SJCRH30 (cell line): ENCODE measurements around the gene ZNF132. TPM values are rescaled to one million over a fixed set of nuclear protein-coding genes. Genes with fewer than 3 reads are reported as not detected.
"Not testable (repeated sequence)": the region's sequence is repeated elsewhere in the genome, so short reads cannot be mapped to it uniquely, and the experiment has no call there.

Experiments used
- DNase-seq, 2 experiments: peaks; one replicate each; pipeline ENCODE4 v3.0.0-alpha.2; 2015 to 2020
- H3K27ac ChIP-seq: fragments of 250-450 bp; sonication (Bioruptor Pico); 2 replicates; pipeline ENCODE4 v1.5.1; 2020; ENCODE audit warnings: mild to moderate bottlenecking, moderate library complexity
- H3K27me3 ChIP-seq: fragments of 250-450 bp; sonication (Bioruptor Pico); 2 replicates; pipeline ENCODE4 v1.5.1; 2020; ENCODE audit warnings: mild to moderate bottlenecking, moderate library complexity
- H3K36me3 ChIP-seq: fragments of 250-450 bp; sonication (Bioruptor Pico); 2 replicates; pipeline ENCODE4 v1.5.1; 2020; ENCODE audit warnings: mild to moderate bottlenecking, moderate library complexity
- H3K4me1 ChIP-seq: fragments of 250-450 bp; sonication (Bioruptor Pico); 2 replicates; pipeline ENCODE4 v1.5.1; 2020; ENCODE audit warnings: mild to moderate bottlenecking, moderate library complexity
- H3K4me3 ChIP-seq: fragments of 250-450 bp; sonication (Bioruptor Pico); 2 replicates; pipeline ENCODE4 v1.5.1; 2020; ENCODE audit warnings: mild to moderate bottlenecking, moderate library complexity
- H3K9me3 ChIP-seq: fragments of 250-450 bp; sonication (Bioruptor Pico); replicated peaks from 2 replicates; pipeline ENCODE4 v1.5.1; 2020; ENCODE audit warnings: mild to moderate bottlenecking, moderate library complexity
- total RNA-seq: library from RNA; depleted of rRNA; stranded (reverse); fragments of >200 nt; shearing (Covaris generic); gene quantifications from 2 replicates; pipeline ENCODE4 v1.2.3, GENCODE V29; 2014; rRNA removed

Gene ZNF132
- total RNA-seq, result not detected in 2 replicates

DNA sequence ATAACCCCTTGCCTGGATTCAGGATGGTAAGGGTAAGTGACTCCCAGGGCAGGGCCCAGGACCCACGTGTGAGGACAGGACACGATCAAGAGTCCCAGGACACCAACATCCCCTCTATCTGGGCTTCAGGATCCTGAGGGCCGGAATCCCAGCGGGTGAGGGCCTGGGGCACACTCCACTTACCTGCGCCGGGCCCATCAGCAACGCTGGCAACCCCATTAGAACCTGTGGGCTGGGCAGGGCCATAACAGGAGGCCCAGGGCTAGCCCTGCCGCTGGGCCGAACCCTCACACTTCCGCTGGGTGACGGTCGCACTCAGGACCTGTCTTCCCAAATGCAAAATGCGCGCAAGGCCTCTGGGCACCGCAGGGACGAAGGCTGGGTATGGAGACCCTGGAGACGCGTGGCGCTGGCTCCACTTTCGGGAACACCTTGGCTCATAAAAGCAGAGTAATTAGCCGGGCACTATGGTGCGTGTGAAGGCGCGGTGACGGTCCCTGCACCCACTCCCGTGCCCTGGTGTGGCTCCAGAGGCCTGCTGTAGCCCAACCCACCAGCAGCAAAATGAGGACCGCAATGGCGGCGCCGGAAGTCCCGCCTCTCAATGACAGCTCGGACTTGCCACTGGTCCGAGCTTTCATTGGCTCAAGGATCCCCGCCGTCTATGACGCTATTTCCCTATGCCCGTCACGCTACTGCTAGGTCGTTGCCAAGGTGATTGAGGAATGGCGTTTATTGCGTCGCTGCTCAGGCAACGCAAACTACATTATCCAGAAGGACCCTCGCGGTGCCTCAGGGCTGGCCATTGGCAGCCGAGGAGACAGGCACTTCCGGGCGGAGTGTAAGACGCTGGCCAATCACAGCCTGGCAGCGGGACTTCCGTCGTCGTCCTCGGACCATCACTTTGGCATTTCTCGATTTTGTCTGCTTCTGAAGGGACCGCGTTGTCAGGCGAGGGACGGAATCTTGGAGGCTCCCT is at the start of gene ZNF132:
TSS of gene ZNF132 (minus strand) at position 578 of the 979 bp plus-strand sequence. CDS start at position 246, 332 bp downstream.
- Histone ChIP-seq H3K27me3 (no peaks in the 10 kb centered on the region), H3K9me3 (no peaks in the 10 kb centered on the region), H3K36me3 (no peaks in the 10 kb centered on the region), H3K27ac (no peak within 1 kb of the TSS), H3K4me3 (no peak within 1 kb of the TSS), H3K4me1 (no peaks in the 10 kb centered on the region)
- DNase-seq, result no peak

DNA sequence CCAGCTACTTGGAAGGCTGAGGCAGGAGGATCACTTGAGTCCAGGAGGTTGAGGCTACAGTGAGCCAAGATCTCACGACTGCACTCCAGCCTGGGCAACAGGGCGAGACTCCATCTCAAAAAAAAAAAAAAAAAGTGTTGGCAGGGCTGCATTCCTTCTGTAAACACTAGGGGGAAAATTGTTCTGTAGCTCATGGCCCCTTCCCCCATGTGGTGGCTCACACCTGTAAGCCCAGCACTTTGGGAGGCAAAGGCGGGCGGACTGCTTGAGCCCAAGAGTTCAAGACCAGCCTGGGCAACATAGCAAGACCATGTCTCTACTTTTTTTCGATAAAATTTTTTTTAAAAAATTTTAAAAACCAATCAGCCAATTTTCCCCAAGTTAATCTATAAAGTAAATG is 44.4 kb upstream of the ZNF132 start:
- H3K27ac ChIP-seq, H3K27me3 ChIP-seq, H3K36me3 ChIP-seq, H3K4me3 ChIP-seq, H3K4me1 ChIP-seq, DNase-seq, H3K9me3 ChIP-seq: not testable (repeated sequence)

DNA sequence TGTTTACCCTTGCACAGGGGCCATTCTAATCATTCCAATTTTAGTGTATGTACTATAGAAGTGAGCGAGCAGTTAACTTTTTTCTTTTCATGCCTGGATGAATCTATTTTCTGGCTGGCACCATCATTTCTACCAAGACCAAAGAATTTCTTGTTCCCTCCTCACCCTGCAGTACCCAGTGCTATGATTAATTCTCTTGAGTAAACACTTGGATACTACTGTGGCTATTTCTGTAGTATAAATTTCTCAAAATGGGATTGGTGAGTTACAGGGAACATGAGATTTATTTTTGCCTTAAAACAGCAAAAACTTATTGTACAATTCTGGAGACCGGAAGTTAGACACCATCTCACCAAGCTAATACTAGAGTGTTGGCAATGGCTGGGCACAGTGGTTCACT is 43.8 kb upstream of the ZNF132 start:
- Histone ChIP-seq H3K27me3 (no peaks in the 10 kb centered on the region), H3K9me3 (no peaks in the 10 kb centered on the region), H3K4me3 (no peak overlapping the region), H3K36me3 (no peaks in the 10 kb centered on the region), H3K4me1 (no peaks in the 10 kb centered on the region), H3K27ac (no peak overlapping the region)
- DNase-seq, result no peak

DNA sequence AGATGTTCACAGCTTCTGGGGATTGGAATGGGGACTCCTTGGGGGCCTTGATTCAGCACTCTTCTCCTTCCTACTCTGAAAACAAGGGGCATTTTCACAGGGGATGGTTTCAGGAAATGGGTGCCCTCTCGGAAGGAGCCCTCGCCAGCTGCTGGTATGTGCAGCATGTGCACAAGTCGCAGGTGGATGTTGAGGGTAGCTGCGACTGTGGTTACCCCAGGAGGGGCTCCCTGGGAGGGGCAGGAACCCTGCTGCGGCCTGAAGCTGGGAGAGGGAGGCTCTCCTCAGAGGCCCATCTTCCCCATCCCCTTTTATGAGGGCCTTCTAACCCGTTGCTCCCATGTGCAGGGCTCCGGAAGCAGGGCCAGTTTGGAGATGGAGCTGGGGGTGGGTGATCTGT is 42.4 kb upstream of the ZNF132 start:
- Histone ChIP-seq H3K36me3 (no peaks in the 10 kb centered on the region), H3K4me1 (no peaks in the 10 kb centered on the region), H3K9me3 (no peaks in the 10 kb centered on the region), H3K27ac (no peak overlapping the region), H3K4me3 (no peak overlapping the region), H3K27me3 (no peaks in the 10 kb centered on the region)
- DNase-seq, result no peak

DNA sequence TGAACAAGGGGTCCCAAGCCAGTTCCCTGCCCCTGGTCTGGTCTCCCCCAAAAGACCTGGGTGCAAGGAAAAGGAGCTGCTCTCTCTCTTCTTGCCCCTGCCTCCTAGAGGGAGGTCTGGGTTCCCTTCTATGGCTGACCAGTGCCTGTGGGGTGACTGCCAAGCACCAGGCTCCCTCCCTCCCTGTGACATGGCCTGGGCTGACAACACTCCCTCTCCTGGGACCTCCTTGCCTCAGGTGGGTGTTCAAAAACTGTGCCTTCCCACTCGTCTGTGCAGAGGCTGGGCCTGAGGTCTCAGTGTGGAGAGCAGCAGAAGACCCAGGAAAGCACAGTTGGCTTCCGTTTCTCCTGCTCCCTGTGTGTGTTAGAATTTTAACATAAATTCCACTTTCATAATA is 40.9 kb upstream of the ZNF132 start:
- Histone ChIP-seq H3K4me3 (no peak overlapping the region), H3K27me3 (no peaks in the 10 kb centered on the region), H3K9me3 (no peaks in the 10 kb centered on the region), H3K36me3 (no peaks in the 10 kb centered on the region), H3K27ac (no peak overlapping the region), H3K4me1 (0 out of 2 replicates have a peak, but pooled peaks cover 2% of the 10 kb centered on the region)
- no peak for DNase-seq

DNA sequence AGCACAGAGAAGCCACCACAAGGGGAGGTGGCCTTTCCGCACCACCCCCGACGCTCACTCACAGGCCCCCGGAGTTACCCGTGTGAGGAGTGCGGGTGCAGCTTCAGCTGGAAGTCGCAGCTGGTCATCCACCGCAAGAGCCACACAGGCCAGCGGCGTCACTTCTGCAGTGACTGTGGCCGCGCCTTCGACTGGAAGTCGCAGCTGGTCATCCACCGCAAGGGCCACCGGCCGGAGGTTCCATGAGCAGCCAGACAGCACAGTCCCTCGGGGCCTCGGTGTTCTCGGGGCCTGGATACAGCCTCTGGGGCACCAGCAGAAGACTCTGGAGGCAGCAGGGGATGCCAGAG is 40.5 kb upstream of the ZNF132 start:
- no peaks in the 10 kb centered on the region for H3K9me3 ChIP-seq
- 0 out of 2 replicates have a peak, but pooled peaks cover 2% of the 10 kb centered on the region for H3K4me1 ChIP-seq
- H3K4me3 ChIP-seq, result no peak overlapping the region
- no peak for DNase-seq
- no peaks in the 10 kb centered on the region for H3K27me3 ChIP-seq
- no peak overlapping the region for H3K27ac ChIP-seq
- H3K36me3 ChIP-seq, result no peaks in the 10 kb centered on the region

DNA sequence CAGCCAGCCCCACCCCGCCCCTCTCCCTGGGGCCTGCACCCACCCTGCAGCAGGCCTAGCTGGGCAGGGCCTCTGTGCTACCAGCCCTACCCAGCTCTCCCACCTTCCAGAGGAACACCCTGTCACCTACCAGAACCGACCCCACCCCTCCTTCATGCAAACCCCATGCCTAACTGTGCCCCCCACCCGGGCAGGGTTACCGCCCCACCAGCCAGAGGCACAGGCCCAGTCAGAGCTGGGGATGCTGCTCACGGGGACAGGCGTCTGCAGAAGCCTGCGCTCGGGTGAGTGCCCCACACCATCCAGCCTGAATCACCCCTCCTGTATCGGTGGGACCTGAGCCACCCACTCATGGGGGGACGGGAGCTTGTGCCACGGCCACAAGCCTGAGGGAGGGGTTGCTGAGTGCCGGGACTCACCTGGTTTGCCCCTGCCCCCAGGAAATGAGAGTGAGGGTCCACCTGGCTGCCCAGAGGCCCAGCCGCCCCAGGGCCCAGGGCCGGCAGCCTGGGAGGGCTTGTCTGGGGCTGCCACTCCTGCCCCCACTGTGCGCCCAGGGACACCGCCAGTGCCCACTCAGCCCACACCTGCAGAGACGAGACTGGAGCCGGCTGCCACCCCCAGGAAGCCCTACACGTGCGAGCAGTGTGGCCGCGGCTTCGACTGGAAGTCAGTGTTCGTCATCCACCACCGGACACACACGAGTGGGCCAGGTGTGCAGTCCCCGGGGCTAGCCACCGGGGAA is 40.0 kb upstream of the ZNF132 start:
- DNase-seq, result no peak
- no peaks in the 10 kb centered on the region for H3K9me3 ChIP-seq
- no peaks in the 10 kb centered on the region for H3K27me3 ChIP-seq
- H3K4me1 ChIP-seq, result 0 out of 2 replicates have a peak, but pooled peaks cover 2% of the 10 kb centered on the region
- H3K36me3 ChIP-seq, result no peaks in the 10 kb centered on the region
- H3K27ac ChIP-seq, result no peak overlapping the region
- H3K4me3 ChIP-seq, result no peak overlapping the region

DNA sequence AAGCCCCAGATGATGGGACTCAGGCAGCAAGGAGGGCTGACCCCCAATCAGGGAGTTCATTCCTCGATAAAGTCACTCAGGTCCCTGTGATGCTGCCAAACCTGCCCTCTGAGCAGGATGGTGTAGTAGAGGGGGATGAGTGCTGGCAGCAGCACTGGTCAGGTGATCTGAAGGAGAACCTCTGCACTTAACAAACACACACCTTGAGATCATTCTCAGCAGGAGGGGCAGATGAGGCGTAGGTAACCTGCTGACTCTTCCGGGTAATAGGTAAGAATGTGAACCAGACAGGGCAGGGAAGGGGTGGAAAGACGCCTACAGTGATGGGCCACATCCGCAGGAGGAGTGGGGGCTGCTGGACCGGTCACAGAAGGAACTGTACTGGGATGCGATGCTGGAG is 39.4 kb upstream of the ZNF132 start:
- H3K27me3 ChIP-seq, result no peaks in the 10 kb centered on the region
- H3K4me1 ChIP-seq, result 0 out of 2 replicates have a peak, but pooled peaks cover 2% of the 10 kb centered on the region
- no peak overlapping the region for H3K27ac ChIP-seq
- H3K9me3 ChIP-seq, result no peaks in the 10 kb centered on the region
- H3K36me3 ChIP-seq, result no peaks in the 10 kb centered on the region
- no peak for DNase-seq
- H3K4me3 ChIP-seq, result no peak overlapping the region

DNA sequence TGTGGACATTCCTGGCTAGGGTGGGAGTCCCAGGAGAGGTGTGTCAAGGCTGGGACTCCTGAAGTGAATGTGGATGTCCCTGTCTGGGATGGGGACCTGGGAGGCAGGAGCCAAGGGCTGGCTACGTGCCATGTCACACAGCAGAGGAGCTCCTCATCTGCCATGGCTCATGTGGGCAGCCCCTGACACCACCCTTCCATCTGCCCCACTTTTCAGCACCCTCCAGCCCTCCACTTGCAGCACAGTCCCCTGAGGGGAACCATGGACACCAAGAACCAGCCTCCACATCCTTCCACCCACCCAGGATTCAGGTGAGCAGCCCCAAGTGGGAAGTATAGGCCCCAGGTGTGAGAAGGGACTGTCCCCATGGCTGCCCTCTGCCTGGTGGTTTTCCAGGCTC is 37.9 kb upstream of the ZNF132 start:
- Histone ChIP-seq H3K36me3 (peaks cover 2% of the 10 kb centered on the region; the same call in 1 of the 2 replicates), H3K4me3 (no peak overlapping the region), H3K27me3 (no peaks in the 10 kb centered on the region), H3K9me3 (no peaks in the 10 kb centered on the region), H3K4me1 (0 out of 2 replicates have a peak, but pooled peaks cover 2% of the 10 kb centered on the region), H3K27ac (no peak overlapping the region)
- no peak for DNase-seq

DNA sequence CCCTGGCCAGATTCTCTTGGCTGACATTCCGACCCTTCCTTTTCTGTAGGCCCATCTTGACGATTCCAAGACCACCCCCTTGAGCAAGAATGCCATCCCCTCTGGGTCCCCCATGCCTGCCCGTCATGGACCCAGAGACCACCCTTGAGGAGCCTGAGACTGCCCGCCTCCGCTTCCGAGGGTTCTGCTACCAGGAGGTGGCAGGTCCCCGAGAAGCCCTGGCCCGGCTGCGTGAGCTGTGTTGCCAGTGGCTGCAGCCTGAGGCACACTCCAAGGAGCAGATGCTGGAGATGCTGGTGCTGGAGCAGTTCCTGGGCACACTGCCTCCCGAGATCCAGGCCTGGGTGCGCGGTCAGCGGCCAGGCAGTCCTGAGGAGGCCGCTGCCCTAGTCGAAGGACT is 37.2 kb upstream of the ZNF132 start:
- Histone ChIP-seq H3K27ac (no peak overlapping the region), H3K27me3 (no peaks in the 10 kb centered on the region)

DNA sequence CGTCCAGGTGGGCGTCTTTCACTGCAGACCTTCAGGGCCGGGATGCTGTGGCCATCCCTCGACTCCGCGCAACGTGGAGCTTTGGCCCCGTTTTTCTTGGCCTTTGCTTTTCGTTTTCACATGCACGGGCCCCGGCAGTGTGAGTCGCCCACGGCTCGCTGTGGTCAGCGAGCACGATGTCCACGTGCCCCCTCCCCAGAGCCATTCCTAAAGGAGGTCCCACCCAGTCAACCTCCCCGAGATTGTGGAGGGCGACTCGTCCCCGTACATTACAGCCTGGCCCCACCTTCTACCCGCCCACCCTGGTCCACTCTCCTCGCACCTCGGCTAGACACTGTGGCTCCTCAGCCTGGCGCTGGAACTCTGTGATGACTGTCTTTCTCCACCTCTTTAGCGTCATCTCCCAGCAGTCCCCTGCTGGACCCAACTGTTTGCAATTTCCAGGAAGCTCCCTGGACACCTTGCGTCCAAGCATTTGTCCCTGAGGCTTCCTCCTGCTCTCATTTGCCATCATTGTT is 36.6 kb upstream of the ZNF132 start:
- 0 out of 2 replicates have a peak, but pooled peaks cover 2% of the 10 kb centered on the region for H3K4me1 ChIP-seq
- DNase-seq, result peak in 1 of 2 experiments; percentile 25
- no peaks in the 10 kb centered on the region for H3K9me3 ChIP-seq
- peak overlapping the region; percentile 43 for H3K27ac ChIP-seq
- peak overlapping the region; percentile 58 for H3K4me3 ChIP-seq
- peaks cover 7% of the 10 kb centered on the region; the same call in 1 of the 2 replicates for H3K36me3 ChIP-seq
- no peaks in the 10 kb centered on the region for H3K27me3 ChIP-seq

More for the DNA sequence above, 37.2 kb upstream of the ZNF132 start:
- Histone ChIP-seq H3K9me3 (no peaks in the 10 kb centered on the region), H3K4me1 (0 out of 2 replicates have a peak, but pooled peaks cover 2% of the 10 kb centered on the region), H3K4me3 (no peak overlapping the region; the same call in 1 of the 2 replicates), H3K36me3 (peaks cover 5% of the 10 kb centered on the region; the same call in 1 of the 2 replicates)
- no peak for DNase-seq

DNA sequence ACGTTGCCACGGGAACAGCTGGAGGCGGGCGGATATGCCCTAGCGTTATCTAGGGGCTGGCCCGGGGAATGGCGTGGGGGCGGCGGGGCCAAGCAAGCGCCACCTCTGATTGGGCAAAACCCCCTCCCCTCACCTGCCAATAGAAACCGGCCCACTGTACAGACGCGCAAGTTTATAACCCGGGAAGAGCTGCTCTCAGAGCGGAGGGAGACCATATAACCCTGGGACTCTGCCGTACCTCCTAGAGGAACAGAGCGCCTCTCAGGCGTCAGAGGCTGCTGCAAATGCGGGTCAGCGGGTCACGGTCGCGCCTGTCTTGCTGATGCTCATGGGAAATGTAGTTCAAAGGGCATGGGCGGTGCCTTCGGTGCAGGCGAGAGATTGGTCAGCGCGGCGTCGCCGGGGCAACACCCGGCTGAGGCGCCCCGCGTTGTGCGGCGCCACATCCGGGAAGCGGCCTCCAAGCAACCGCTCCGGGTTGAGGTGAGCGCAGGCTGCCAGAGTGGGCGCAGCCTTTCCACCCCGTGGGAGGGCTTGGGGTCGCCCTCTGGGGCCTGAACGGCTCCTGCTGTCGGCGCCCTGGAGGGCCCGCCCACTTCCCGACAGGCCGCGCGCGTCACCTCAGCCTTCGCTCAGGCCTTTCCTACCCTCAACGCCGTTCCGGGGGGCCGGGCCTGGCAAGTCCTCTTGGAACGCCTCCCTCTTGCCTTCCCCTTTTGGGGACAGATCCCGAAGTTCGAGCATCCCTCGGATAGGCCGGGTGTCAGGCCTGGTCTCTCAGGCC is 36.0 kb upstream of the ZNF132 start, which contains the start of gene ZNF446:
TSS of gene ZNF446 (plus strand) at position 639 of the 784 bp plus-strand sequence. CDS start 867 bp downstream, outside the sequence.
- H3K27me3 ChIP-seq, result no peaks in the 10 kb centered on the region
- 0 out of 2 replicates have a peak, but pooled peaks cover 2% of the 10 kb centered on the region for H3K4me1 ChIP-seq
- H3K27ac ChIP-seq, result peak within 1 kb of the TSS; percentile 43
- H3K36me3 ChIP-seq, result peaks cover 7% of the 10 kb centered on the region; the same call in 1 of the 2 replicates
- H3K4me3 ChIP-seq, result peak within 1 kb of the TSS; percentile 58
- peak; percentile 94 to 96 for DNase-seq
- no peaks in the 10 kb centered on the region for H3K9me3 ChIP-seq

DNA sequence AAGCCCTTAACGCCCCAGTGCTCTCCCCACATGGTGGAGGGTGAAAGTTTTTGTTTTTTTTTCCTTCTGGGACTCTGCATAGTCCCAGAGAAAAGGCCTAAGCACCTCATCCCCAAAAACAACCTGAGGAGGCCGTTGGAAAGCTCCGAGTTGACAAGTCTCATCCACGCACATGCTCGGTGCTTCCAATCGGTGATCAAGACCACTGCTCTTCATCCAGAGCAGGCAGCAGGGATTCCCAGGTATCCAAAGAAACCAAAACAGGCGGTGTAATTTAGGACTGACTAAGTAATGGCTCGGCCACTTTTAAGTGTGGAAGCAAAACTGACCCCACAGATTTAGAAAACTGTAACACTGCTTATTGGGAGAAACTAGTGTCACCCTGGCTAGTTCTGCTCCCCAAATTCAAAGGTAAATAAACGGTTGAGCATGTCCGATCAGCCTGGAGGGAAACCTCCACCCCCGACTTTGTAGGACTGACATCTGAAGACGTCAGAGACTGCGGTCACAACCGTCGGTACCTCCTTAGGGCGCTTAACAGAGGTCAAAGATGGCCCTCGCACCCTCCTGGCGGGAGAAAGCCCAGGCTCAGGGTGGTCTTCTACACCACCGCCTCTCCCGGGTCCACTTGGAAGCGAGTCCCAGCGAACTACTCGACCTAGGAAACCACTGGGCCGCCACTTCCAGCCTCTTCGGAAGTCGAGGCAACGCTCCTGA is 35.2 kb upstream of the ZNF132 start:
- Histone ChIP-seq H3K9me3 (no peaks in the 10 kb centered on the region), H3K36me3 (peaks cover 7% of the 10 kb centered on the region; the same call in 1 of the 2 replicates)
- DNase-seq, result no peak

More for the DNA sequence above, 35.2 kb upstream of the ZNF132 start:
- peak overlapping the region; percentile 58 for H3K4me3 ChIP-seq
- H3K27me3 ChIP-seq, result no peaks in the 10 kb centered on the region
- H3K27ac ChIP-seq, result peak overlapping the region; percentile 43
- 0 out of 2 replicates have a peak, but pooled peaks cover 2% of the 10 kb centered on the region for H3K4me1 ChIP-seq
